ENCODE measurements around the gene FAM89B.

GRCh38 chr11:65563601-65564000 is 8.7 kb upstream of the FAM89B start:
- TF ChIP-seq, protein P1, sequence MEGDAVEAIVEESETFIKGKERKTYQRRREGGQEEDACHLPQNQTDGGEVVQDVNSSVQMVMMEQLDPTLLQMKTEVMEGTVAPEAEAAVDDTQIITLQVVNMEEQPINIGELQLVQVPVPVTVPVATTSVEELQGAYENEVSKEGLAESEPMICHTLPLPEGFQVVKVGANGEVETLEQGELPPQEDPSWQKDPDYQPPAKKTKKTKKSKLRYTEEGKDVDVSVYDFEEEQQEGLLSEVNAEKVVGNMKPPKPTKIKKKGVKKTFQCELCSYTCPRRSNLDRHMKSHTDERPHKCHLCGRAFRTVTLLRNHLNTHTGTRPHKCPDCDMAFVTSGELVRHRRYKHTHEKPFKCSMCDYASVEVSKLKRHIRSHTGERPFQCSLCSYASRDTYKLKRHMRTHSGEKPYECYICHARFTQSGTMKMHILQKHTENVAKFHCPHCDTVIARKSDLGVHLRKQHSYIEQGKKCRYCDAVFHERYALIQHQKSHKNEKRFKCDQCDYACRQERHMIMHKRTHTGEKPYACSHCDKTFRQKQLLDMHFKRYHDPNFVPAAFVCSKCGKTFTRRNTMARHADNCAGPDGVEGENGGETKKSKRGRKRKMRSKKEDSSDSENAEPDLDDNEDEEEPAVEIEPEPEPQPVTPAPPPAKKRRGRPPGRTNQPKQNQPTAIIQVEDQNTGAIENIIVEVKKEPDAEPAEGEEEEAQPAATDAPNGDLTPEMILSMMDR (IDR thresholded peaks at IDR 0.05) = no peak
- TF ChIP-seq POLR2A (IDR thresholded peaks at IDR 0.05) = no peak
